Esophagus muscularis mucosa (tissue), 4 donors: ENCODE results near the gene CAPN10. TPM values are rescaled to one million over a fixed set of nuclear protein-coding genes. Genes with fewer than 3 reads are reported as not detected.

ENCODE experiments used
- DNase-seq: peaks from one replicate; pipeline ENCODE4 v3.0.0-alpha.2; 2017; ENCODE audit errors: extremely low spot score
- H3K27ac ChIP-seq, 4 donors: fragments of 200-600 bp; sonication (generic); replicated peaks in 1 of 4; 1 replicate in 3 of 4; 2 replicates in 1 of 4; pipeline ENCODE4 v1.5.1; 2016 to 2019; ENCODE audit warnings: mild to moderate bottlenecking in 1 of 4
- H3K27me3 ChIP-seq, 4 donors: fragments of 200-600 bp; sonication (generic); one replicate each; pipeline versions ENCODE4 v1.5.1 to v1.6.0; 2016 to 2019
- H3K36me3 ChIP-seq, 4 donors: fragments of 200-600 bp; sonication (generic); one replicate each; pipeline ENCODE4 v1.5.1; 2016 to 2019
- H3K4me1 ChIP-seq, 4 donors: fragments of 200-600 bp; sonication (generic); one replicate each; pipeline ENCODE4 v1.5.1; 2016 to 2019
- H3K4me3 ChIP-seq, 4 donors: fragments of 200-600 bp; sonication (generic); 1 replicate in 2 of 4; 2 replicates in 2 of 4; pipeline ENCODE4 v1.5.1; 2016 to 2019; ENCODE audit warnings: mild to moderate bottlenecking in 4 of 4, moderate library complexity in 1 of 4
- H3K9me3 ChIP-seq, 4 donors: fragments of 200-600 bp; sonication (generic); 1 replicate in 3 of 4; 2 replicates in 1 of 4; pipeline ENCODE4 v1.5.1; 2016 to 2019
- CTCF ChIP-seq, 3 experiments: fragments of 200-600 bp in 2 of 3; fragments of 450-650 bp in 1 of 3; sonication (generic) in 2 of 3; IDR thresholded peaks; one replicate each; pipeline ENCODE4 v1.5.1; 2017 to 2019; ENCODE audit warnings: antibody characterized with exemption in 3 of 3, mild to moderate bottlenecking in 2 of 3, moderate library complexity in 1 of 3
- EP300 ChIP-seq: sonication (generic); formaldehyde crosslinking; IDR thresholded peaks from one replicate; pipeline ENCODE4 v1.6.1; 2017; ENCODE audit warnings: antibody characterized with exemption
- POLR2A ChIP-seq: fragments of 450-650 bp; IDR thresholded peaks from one replicate; pipeline ENCODE4 v1.6.1; 2017; ENCODE audit warnings: antibody characterized with exemption, moderate library complexity, mild to moderate bottlenecking, low read depth
- POLR2AphosphoS5 ChIP-seq, 2 donors: sonication (generic); formaldehyde crosslinking; IDR thresholded peaks; one replicate each; pipeline ENCODE4 v1.6.1; 2017; ENCODE audit warnings: antibody characterized with exemption in 2 of 2
- WGBS: methylation state at CpG from one replicate; pipeline ENCODE4 v1.1.5; 2018; 5-methylcytosine and 5-hydroxymethylcytosine counted together
- intact Hi-C: fragments of 100-400 bp; cut with DNase I; formaldehyde crosslinking; loops from one replicate; pipeline ENCODE4 v1.15.1; 2023
- total RNA-seq, 4 donors: library from RNA; depleted of rRNA; stranded (reverse); fragments of >200 nt; gene quantifications; one replicate each; pipeline versions ENCODE4 v1.1.0 to v1.2.1, GENCODE V29; 2016

The CAPN10 gene
- total RNA-seq, 4 donors from 2014 or later: 16.7 to 29.2 (median 19.6) TPM

- TF ChIP-seq POLR2AphosphoS5 (IDR thresholded peaks at IDR 0.05): no peak
- no peak for TF ChIP-seq EP300
- no peak for TF ChIP-seq POLR2A
- no peak for TF ChIP-seq CTCF (IDR thresholded peaks at IDR 0.05)
- Histone ChIP-seq H3K36me3 (peaks cover 0 to 4% (median 0%) of the 10 kb centered on the region in 4 donors), H3K27me3 (peaks cover 0 to 9% (median 0%) of the 10 kb centered on the region in 4 donors), H3K9me3 (no peaks in the 10 kb centered on the region), H3K27ac (no peak overlapping the region), H3K4me3 (no peak overlapping the region), H3K4me1 (peaks cover 0 to 2% (median 0%) of the 10 kb centered on the region in 4 donors)
- intact Hi-C loops: no loop called here
- no peak for DNase-seq
- 95% methylated on average over 8 of the region's 13 CpGs for WGBS
Measured at GRCh38 chr2:240620149-240620731, 33.7 kb downstream of the CAPN10 start.

GRCh38 chr2:240620859-240621258 lies 34.3 kb downstream of the CAPN10 start:
- DNase-seq: no peak
- H3K9me3 ChIP-seq: no peaks in the 10 kb centered on the region
- WGBS: 83% methylated on average over 7 of the region's 7 CpGs
- H3K4me3 ChIP-seq: no peak overlapping the region
- H3K27ac ChIP-seq: no peak overlapping the region
- H3K4me1 ChIP-seq: peaks cover 0 to 4% (median 0%) of the 10 kb centered on the region in 4 donors
- H3K36me3 ChIP-seq: peaks cover 0 to 4% (median 0%) of the 10 kb centered on the region in 4 donors
- peaks cover 0 to 11% (median 0%) of the 10 kb centered on the region in 4 donors for H3K27me3 ChIP-seq
- intact Hi-C loops: no loop called here
- TF ChIP-seq CTCF (IDR thresholded peaks at IDR 0.05) (no peak), EP300 (no peak), POLR2AphosphoS5 (IDR thresholded peaks at IDR 0.05) (no peak), POLR2A (no peak)

- Histone ChIP-seq H3K9me3 (no peaks in the 10 kb centered on the region), H3K27ac (no peak overlapping the region), H3K4me3 (no peak overlapping the region), H3K27me3 (peaks cover 0 to 11% (median 0%) of the 10 kb centered on the region in 4 donors), H3K36me3 (peaks cover 0 to 4% (median 0%) of the 10 kb centered on the region in 4 donors), H3K4me1 (peaks cover 0 to 6% (median 2%) of the 10 kb centered on the region in 4 donors)
- intact Hi-C loops: no loop called here
- no peak for DNase-seq
- TF ChIP-seq POLR2A (no peak), POLR2AphosphoS5 (IDR thresholded peaks at IDR 0.05) (no peak), EP300 (no peak), CTCF (IDR thresholded peaks at IDR 0.05) (no peak)
- 74% methylated on average over 9 of the region's 9 CpGs for WGBS
Measured at GRCh38 chr2:240622060-240622411, 35.5 kb downstream of the CAPN10 start.

GRCh38 chr2:240622531-240623235 lies 36.1 kb downstream of the CAPN10 start:
- peaks cover 0 to 4% (median 0%) of the 10 kb centered on the region in 4 donors for H3K36me3 ChIP-seq
- no peak for TF ChIP-seq POLR2A
- TF ChIP-seq CTCF (IDR thresholded peaks at IDR 0.05): no peak
- TF ChIP-seq POLR2AphosphoS5 (IDR thresholded peaks at IDR 0.05): no peak
- no peak for TF ChIP-seq EP300
- peaks cover 0 to 9% (median 2%) of the 10 kb centered on the region in 4 donors for H3K4me1 ChIP-seq
- 70% methylated on average over 27 of the region's 37 CpGs for WGBS
- H3K27ac ChIP-seq: no peak overlapping the region
- no peaks in the 10 kb centered on the region for H3K9me3 ChIP-seq
- intact Hi-C loops: no loop called here
- no peak overlapping the region for H3K4me3 ChIP-seq
- peaks cover 0 to 11% (median 0%) of the 10 kb centered on the region in 4 donors for H3K27me3 ChIP-seq
- no peak for DNase-seq
